ENCODE data around the gene SLC4A5.

The SLC4A5 gene, protein sequence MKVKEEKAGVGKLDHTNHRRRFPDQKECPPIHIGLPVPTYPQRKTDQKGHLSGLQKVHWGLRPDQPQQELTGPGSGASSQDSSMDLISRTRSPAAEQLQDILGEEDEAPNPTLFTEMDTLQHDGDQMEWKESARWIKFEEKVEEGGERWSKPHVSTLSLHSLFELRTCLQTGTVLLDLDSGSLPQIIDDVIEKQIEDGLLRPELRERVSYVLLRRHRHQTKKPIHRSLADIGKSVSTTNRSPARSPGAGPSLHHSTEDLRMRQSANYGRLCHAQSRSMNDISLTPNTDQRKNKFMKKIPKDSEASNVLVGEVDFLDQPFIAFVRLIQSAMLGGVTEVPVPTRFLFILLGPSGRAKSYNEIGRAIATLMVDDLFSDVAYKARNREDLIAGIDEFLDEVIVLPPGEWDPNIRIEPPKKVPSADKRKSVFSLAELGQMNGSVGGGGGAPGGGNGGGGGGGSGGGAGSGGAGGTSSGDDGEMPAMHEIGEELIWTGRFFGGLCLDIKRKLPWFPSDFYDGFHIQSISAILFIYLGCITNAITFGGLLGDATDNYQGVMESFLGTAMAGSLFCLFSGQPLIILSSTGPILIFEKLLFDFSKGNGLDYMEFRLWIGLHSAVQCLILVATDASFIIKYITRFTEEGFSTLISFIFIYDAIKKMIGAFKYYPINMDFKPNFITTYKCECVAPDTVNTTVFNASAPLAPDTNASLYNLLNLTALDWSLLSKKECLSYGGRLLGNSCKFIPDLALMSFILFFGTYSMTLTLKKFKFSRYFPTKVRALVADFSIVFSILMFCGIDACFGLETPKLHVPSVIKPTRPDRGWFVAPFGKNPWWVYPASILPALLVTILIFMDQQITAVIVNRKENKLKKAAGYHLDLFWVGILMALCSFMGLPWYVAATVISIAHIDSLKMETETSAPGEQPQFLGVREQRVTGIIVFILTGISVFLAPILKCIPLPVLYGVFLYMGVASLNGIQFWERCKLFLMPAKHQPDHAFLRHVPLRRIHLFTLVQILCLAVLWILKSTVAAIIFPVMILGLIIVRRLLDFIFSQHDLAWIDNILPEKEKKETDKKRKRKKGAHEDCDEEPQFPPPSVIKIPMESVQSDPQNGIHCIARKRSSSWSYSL

DNA sequence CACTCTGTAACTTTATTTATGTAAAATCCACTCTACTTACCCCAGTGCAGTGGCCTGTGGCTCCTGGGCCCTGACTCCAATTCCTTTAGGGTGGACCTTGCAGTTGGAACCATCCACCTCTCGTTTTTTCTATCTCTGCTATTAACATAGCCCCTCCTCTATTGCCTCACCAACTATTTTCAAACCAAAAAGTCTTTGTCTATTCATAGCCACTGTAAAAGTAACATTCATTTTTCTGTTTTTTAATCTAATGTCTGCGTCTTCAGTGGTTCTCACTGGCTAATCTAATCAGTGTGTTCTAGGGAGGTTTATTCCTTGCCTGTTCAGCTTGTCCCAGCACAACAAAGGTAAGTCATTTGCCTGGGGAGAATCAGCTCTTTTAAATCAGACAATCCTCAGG, at the start of gene SLC4A5:
SLC4A5 (minus strand) TSS at position 101 of the 400 bp plus-strand sequence. CDS start 28,393 bp downstream, outside the sequence.
- no peak for DNase-seq (ENCODE audit: low read depth)

DNA sequence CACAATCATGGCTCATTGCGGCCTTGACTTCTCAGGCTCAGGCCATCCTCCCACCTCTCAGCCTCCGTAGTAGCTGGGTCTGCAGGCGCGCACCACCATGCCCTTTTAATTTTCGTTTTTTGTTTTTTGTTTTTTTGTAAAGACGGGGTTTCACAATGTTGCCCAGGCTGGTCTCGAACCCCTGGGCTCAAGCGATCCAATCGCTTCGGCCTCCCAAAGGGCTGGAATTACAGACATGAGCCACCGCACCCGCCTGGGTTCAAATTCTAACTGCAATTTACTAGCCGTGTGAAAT, 49.2 kb upstream of the SLC4A5 start:
- no peak for DNase-seq (ENCODE audit: low read depth)

DNA sequence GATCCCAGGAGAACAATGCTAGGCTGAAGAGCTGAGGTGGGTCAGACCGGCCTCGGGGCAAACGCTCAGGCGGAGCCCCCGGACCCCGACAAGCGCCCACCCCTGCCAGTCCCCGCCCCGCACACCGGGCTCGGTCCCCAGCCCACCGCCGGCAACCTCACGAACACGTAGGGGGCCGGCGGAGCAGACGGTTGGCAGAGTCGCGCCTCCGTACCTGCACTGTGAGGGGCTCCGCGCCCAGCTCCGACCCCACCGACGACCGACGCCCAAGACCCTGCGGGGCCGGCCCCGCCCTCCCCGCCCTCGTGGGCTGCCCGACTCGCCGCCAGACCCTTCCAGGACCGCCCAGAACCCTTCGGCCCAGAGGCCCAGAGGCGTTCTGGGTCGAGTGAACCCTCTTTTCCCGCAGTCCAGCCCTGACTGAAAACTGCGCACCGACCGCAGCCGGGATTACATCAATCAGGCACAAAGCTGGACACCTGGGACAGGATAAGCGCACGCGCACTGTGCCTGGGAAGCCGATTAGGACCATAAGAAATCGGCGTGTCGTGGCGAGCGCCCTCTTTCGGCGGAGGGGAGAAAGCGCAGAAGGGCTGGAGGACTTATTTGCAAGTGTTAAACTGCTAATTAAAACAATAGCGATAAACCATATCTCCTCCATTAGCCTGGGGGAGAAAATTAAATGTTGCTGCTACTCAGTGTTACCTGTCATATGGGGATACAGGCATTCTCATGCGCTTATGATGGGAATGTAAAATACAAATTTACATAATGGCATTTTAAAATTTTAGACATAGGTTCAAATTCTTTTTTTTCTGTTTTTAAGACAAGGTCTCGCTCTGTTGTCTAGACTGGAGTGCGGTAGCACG, 48.6 kb upstream of the SLC4A5 start:
- peak; percentile 90 for DNase-seq (ENCODE audit: low read depth)

DNA sequence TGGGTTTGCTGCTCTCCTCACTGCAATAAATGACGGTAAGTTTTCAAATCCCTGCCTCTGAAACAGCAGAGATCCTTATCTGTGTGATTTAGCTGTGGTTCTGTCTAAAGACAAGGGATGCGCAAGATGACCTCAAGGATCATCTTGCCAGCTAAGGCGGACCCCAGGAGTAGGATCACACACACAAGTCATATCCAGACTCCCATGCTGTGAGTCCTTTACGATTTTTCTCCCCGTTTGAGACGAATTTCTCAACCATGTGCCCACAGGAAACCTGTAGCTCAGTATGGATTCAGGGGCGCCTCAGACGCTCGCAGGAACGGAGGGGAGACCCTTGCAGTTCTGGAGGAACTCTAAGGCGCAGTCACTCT, 48.0 kb upstream of the SLC4A5 start:
- peak; percentile 62 for DNase-seq (ENCODE audit: low read depth)

DNA sequence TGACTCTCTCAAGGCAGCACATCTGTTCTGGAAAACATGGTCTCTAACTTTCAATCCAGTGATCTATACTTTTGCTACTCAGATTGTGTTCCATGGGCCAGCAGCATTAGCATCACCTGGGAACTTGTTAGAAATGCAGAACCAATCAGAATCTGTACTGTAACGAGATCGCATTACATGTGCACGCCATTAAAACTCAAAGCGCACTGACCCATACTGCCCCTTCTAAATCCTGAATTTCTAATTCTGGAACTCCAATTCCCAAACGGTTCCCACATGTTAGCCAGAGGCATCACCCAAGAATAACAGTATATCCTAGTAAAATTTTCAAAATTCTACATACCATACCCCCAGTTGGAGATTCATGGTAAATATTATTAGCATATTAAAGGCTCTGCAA, 47.4 kb upstream of the SLC4A5 start:
- DNase-seq (ENCODE audit: low read depth): no peak

DNA sequence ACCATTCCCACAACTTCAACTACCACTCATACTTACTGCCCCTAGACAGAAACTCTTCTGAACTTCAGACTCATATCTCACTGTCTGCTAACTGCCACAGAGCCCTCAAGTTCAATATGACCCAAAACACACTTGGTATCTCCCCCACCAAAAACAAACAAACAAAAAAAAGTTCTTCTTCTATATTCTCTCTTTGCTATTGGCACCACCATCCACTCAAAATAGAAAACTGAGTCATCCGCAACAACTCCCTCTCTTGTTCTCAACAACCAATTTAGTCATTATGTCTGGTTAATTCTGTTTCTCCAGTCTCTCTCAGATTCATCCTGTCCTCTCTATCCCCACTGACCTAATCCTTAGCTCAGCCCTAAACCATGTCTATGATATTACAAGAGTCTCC, 44.1 kb upstream of the SLC4A5 start:
- DNase-seq (ENCODE audit: low read depth): peak; percentile 25

DNA sequence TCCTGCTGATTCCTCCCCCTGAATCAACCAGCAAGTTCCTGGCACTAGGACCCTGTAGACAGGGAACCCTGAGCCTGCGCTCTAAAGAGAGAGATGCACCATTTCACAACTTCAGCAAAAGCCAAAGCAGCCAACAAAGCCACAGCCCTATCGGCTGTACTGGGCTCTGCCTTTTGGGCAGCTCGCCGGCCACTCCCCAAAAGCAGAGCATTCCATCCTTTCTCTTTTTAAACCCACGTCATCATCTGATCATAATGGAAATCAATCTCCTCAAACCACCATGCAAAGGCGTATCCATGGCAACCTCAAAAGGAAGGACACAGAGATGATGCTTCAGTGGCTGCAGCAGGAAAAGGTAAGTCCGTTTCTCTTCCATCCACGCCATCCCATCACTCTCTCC, 42.2 kb upstream of the SLC4A5 start:
- no peak for DNase-seq (ENCODE audit: low read depth)

DNA sequence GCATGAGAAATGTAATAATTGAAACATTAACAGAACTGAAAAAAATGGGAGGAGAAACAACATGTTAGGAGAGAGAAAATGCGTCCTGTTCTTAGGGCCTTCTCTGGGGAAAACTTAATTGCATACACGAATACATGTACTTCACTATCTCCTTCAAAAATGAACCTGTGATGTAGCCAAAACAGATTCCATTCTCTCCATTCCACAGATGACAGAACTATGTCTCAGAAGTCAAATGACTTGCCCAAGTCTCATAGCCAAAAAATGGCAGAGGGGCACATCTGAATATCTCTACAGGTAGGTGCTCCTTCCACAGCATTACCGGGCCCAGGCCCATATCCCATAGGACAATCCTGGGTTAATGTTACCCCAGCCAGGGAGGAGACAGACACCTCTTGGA, 40.8 kb upstream of the SLC4A5 start:
- no peak for DNase-seq (ENCODE audit: low read depth)

- no peak for DNase-seq (ENCODE audit: low read depth)
Observed at GRCh38 chr2:74383254-74383653, 40.0 kb upstream of the SLC4A5 start.

DNA sequence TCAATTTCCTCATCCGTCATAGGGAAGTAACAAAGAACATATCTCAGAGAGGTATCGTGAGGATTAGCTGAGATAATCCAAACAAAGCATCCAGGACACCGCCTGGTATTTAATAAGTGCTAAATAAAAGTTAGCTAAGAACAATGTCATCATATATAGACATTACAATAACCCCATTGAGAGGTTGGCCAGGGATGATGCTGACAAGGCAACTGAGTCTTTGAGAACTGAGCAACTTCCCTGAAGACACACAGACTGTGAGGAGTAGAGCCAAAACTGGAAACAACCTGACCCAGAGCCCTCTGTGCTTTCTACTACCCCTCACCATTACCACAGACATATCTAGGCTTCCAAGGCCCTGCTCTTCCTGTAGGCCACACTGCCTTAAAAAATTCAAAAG, 38.5 kb upstream of the SLC4A5 start:
- DNase-seq (ENCODE audit: low read depth): no peak

- DNase-seq (ENCODE audit: low read depth): peak; percentile 72
Observed at GRCh38 chr2:74379851-74380789, 36.9 kb upstream of the SLC4A5 start, which contains the start of gene DCTN1. Gene DCTN1, minus strand, starts transcription at chr2:74380311. Its CDS starts 274 bp downstream, at chr2:74380037.

DNA sequence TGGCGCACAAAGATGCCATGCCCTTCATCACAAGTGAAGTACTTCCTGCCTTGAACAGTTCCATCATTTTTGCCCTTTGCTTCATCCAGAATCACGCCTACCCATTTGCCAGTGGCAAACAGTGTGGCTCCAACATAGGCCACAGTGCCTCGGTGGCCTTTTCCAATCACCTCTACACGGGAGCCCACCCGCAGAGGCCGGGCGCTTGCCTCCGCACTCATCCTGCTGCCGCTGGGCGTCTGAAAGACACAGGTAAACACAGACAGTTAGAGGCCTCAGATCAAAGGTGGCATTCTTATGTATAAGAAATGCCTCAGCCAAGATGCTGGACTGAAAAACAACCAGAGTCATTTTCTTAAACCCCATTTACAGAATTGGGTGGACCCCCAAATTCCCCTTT, 34.8 kb upstream of the SLC4A5 start:
- no peak for DNase-seq (ENCODE audit: low read depth)

DNA sequence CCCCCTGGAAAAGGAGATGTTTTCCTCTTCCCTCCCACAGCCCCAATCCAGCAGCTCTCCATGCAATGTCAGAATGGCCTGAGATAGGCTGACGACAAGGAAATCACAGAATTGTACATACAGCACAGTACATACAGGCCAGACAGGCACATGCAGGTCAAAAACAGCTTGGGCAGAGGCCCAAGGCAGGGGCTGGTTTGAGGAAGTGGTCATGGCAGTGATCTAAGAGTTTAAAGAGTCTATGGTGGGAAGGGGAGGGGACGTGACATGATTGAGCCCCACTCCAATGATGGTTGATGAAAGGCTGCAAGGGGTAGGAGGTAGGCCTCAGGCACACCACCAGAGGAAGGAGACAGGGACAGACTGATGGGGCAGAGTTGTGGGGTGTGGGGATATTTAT, 32.6 kb upstream of the SLC4A5 start:
- DNase-seq (ENCODE audit: low read depth): no peak

- peak; percentile 75 for DNase-seq (ENCODE audit: low read depth)
Observed at GRCh38 chr2:74374509-74375205, 31.4 kb upstream of the SLC4A5 start.

GRCh38 chr2:74373985-74374384, 30.8 kb upstream of the SLC4A5 start:
- no peak for DNase-seq (ENCODE audit: low read depth)

DNA sequence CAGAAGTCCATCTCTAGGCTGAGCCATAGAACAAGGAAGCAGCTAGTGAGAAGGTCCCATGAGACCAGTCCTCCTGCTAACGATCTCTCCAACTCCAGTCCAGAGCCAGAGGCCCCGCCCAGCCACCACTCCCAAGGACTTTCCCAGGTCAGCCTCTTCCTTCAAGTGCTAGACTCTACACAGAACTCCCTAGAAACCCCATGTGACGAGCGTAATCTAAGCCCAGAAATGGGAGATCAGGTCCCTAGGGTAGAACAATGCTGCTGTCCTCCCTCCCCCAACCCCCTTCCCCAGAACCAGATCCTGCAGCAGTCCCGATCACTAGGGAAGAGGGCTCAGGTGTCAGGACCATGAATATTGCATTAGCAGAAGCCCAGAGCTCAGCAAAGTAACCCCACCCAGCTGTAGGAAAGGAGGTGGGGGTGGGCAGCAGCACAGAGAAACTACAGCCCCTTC, 30.0 kb upstream of the SLC4A5 start:
- DNase-seq (ENCODE audit: low read depth): no peak

- no peak for DNase-seq (ENCODE audit: low read depth)
Observed at GRCh38 chr2:74372674-74373073, 29.5 kb upstream of the SLC4A5 start.

- DNase-seq (ENCODE audit: low read depth): no peak
Observed at GRCh38 chr2:74371421-74371820, 28.2 kb upstream of the SLC4A5 start.

DNA sequence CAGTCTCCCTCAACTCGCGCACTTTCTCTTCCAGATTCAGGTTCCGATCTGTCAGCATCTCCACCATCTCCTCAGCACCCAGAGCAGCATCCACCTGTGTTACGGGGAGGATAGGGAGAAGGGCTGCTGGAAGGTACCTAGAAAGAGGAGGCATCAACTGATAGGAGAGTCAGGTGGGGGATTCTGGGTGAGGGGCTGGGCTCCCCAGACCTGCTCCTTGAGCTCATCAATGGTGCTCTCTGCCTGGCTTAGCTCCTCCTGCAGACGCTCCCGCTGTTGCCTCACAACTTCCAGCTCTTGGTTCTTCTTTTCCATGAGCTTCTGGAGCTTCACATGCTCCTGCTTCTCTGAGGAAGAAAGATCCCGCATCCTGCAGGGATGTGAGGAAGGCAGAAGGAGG, 26.8 kb upstream of the SLC4A5 start:
- DNase-seq (ENCODE audit: low read depth): no peak

- no peak for DNase-seq (ENCODE audit: low read depth)
Observed at GRCh38 chr2:74368499-74368898, 25.3 kb upstream of the SLC4A5 start.

All from ELR (cell line).